OCI-LY3 (cell line): Measurements from ENCODE around the gene CEP41.

Experiments
- CTCF ChIP-seq: fragments of 200-600, 300-600 bp; sonication (generic); IDR thresholded peaks from 2 replicates; pipeline ENCODE4 v1.5.1; 2014; ENCODE audit warnings: antibody characterized with exemption, low read length, low read depth
- EZH2phosphoT487 ChIP-seq: fragments of 200-600 bp; shearing (Covaris generic); IDR thresholded peaks from 2 replicates; pipeline ENCODE4 v1.6.1; 2018; ENCODE audit warnings: antibody characterized with exemption, mixed run types, low read depth

GRCh38 chr7:130367088-130367755 lies 73.6 kb downstream of the CEP41 start:
- TF ChIP-seq EZH2phosphoT487: no peak
- TF ChIP-seq CTCF: no peak
